ENCODE data around the gene E2F4.

DNA sequence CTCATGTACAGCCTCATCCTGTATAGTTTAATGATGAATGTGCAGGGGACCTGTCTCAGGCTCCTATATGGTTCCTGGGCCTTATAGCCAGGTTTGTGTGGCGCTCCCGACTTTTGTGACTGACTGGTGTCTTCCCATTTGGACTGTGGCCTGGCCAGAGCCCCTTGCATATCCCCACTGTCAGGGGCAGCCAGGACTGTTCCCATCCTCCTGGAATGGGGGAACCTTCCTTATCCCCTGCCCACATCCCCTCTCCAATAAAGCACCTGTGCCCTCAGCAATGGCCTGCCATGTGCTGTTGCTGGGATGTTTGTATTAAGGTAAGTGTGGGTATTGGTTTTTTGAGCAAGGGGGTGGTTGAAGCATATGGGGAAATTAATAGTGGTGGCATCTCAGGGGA lies 43.7 kb upstream of the E2F4 start:
- TF ChIP-seq EZH2 (IDR thresholded peaks at IDR 0.05) (no peak), POLR2AphosphoS5 (IDR thresholded peaks at IDR 0.05; ENCODE audit: low read depth, low read length) (no peak), SRF (IDR thresholded peaks at IDR 0.05; ENCODE audit: low read depth) (no peak), POLR2A (IDR thresholded peaks at IDR 0.05; ENCODE audit: borderline replicate concordance, extremely low read depth, insufficient read depth, insufficient read length) (no peak)

Data from HCT116 (cell line).